ENCODE data around the gene AMN1.
"Not testable (repeated sequence)": the region's sequence is repeated elsewhere in the genome, so short reads cannot be mapped to it uniquely, and the experiment has no call there.

The AMN1 gene

DNA sequence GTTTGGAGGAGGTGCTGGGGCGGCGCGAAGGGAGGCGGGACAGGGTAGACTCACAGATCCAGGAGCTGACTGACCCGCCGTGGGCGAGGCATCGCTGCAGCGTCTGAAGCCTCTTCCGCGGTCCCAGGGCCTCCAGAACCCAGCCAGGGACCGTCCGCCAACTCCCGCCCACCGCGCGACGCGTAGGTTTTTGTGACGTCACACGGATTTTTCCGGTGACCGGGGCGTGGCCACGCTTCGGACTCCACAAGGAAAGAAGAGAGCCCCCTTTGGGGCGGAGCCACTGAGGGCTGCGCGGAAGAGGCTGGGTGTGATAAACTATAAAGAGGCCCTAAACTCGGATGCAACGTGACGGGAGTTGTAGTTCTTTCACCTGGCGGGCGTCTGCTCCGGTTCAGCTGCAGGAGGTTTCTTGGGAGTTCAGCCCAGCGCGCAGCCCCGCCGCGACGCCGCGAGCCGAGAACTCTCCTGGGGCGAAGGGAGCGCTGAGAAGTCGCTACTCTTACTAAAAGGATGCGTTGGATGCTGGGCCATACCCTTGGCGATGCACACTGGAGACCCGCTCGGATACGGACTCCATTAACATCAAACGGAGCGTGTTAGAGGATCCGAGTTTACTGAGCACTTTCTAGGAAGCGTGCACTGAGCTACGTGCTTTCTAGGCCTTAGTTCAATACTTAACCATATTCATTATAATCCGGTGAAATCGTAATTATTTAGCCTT is at the start of gene AMN1:
Gene AMN1, minus strand, starts transcription at position 105 of the 724 bp plus-strand sequence. Its CDS starts 13 bp downstream, at position 92.
- DNase-seq, result peak; percentile 93

DNA sequence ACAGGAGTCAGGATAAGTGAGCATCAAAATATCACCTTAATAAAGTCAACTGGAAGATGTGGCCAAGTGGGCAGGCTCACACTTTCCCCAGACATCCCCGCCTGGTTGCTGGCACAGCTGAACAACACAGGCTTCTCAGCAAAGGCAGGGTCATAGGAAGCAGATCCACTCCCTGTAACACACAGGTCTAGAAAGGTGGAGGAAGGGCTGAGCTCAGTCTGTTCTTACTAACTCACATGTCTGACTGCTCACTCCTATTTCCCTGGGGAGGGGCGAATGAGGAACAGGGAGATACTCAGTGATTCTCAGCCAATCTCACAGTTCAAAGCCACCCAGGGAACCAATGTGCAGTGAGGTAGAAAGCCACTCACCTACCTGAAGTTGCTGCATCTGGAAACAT is 45.0 kb upstream of the AMN1 start:
- DNase-seq, result no peak

DNA sequence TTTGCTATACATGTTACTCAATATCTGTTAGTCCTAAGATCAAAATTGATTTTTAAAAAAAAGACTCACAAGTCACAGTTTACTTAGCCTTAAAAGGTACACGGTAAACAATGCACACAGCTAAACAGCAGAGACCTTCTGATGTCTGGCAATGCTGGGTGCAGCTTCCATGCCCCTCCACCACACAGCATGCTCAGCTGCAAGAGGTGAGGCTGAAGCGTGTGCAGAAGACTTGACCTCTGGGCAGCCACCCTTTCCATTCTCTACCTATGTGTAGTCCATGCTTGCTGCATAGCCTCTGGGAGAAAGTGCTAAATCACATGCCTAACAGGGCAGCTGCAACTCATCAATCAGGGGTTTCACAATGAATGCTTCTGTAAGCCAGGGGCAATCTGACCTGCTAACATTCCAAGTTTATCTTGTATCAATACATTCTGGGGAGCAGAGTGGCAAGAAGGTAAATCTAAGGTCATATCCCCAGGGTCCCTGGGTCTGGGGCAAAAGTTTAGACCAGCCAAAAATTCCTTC is 44.5 kb upstream of the AMN1 start:
- DNase-seq, result no peak

DNA sequence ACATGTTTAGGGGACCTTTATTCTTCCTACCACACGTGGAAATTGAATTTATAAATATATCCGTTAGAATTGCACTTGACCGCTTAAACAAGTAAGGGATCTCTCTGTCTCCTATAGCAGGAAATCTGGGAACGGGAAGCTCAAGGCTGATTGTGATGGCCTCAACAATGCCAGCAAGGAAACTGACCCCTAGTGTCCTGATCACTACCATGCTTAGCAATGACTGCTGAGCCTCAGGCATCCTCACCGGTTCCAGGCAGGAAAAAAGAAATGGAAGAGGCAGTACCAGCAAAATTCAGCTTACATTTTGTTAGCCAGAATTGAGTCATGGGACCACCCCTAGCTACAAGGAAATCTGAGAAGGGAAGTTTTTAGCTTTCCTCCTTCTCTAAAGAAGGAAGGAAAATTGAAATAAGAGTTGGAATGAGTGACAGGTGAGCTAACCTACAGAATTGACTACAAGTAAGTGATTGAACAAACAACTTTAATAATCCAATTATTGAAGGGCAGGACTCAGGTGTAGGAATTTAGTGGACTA is 43.9 kb upstream of the AMN1 start:
- no peak for DNase-seq

DNA sequence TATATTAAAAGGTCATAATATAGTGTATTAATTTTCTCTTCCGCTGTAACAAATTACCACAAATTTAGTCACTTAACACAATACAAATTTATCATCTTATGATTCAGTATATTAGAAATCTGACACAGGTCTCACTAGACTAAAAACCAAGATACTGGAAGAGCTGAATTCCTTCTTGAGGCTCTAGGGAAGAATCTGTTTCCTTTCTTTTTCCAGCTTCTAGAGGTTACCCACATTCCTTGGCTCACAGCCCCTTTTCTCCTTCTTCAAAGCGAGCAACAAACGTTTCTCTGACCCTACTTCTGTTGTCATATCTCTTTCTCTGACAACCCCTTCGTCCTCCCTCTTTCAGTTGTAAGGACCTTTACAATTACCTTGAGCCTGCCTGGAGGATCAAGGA is 43.4 kb upstream of the AMN1 start:
- no peak for DNase-seq

DNA sequence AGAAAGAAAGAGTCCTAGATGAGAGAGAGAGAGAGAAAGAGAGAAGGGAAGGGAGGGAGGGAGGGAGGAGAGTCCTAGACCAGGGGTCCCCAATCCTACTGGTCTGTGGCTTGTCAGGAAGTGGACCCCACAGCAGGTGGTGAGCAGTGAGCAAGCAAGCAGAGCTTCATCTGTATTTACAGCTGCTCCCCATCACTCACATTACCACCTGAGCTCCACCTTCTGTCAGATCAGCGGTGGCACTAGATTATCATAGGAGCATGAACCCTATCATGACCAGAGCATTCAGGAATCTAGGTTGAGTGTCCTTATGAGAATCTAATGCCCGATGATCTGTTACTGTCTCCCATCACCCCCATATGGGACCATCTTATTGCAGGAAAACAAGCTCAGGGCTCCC is 39.2 kb upstream of the AMN1 start:
- no peak for DNase-seq

DNA sequence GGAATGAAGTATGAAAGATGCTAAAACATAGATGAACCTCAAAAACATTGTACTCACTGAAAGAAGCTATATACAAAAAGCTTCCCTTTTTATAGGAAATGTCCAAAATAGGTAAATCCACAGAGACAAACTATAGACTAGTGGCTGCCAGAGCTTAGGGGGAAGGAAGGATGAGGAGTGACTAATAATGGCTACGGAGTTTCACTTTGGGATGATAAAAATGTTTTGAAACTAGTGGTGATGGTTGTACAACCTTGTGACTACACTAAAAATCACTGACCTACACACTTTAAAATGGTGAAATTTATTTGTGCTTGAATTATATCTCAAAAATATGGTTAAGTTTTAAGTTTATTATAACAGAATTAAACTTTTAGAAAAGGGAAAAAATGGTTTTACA is 37.1 kb upstream of the AMN1 start:
- DNase-seq, result no peak

DNA sequence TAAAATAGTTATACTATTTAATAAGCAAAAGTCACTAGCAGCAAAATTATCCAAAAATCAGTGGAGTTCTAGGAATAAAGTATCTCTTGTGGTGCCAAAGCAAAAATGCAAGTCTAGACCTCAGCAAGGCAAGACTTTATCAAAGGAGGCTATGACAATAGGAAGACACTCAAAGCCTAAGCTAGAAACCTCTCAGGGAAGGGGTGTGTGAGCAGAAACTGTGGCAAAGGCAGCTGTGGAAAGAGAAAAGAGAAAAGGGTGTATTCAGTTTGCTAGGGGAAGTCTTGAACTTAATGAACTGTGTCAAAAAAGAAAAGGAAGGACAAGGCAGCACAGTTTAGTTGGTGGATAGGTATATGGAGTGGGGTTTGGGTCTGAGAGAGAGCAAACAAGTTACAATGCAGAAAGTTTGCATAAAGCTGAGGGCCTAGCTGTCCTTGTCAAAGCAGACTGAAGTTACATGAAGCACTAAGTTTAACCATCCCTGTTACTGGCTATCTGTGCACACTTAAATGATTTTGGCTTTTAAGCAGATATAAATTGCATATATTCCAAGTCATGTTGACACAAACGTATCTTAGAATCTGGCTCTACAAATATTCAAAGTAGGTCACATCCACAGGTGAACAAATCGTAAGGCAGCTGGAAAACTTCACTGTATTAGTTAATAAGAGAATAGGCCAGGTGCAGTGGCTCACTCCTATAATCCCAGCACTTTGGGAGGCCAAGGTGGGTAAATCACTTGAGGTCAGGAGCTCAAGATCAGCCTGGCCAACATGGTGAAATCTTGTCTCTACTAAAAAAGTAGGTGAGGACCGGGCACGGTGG is 31.0 kb upstream of the AMN1 start:
- no peak for DNase-seq

DNA sequence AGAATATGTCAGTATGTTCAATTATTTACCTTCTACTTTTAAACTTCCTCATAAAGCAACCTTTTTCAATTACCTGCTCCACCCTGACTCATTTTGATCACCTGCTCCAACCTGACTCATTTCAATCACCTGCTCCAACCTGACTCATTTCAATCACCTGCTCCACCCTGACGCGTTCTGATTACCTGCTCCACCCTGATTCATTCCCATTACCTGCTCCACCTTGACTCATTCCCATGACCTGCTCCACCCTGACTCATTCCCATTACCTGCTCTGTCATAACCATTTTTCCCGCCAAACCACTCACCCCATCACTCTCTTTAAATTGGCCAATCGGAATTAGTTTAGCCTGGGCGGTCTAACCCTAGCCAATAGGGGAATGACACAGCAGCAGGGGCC is 29.5 kb upstream of the AMN1 start:
- not testable (repeated sequence) for DNase-seq

DNA sequence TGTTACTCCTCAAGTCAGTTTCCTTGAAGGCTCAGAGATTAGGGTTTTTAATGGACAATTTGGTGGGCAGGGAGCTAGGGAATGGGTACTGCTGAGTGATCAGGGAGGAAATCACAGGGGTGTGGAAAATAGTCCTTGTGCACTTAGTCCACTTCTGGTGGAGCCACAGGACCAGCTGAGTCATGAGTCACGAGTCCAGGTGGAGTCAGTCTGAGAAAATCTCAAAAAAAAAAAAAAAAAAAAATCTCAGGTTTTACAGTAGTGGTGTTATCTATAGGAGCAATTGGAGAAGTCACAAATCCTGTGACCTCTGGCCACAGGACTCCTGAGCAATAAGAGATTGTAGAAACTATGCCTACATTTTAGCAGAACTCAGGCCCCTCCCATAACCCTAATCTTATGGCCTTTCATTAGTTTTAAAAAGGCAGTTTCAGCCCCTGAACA is 28.2 kb upstream of the AMN1 start:
- no peak for DNase-seq

DNA sequence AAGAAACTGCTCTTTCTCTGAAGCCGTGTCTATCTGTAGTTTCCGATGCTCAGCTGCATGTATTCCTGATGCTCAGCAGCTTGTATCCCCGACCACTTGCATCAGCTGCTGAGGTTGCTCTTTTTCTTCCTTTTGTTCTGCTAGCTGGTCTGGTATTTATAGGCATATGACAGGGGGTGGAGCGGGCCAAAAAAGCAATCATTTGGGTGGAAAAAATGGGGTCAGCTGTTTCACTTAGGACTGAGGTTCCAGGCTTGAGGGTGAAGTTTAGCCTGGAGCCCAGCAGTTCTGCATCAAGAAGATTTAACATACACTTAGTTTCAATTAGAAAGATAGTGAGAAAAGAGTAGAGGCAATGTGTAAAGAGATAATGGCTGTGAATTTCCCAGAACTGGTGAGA is 23.6 kb upstream of the AMN1 start:
- DNase-seq, result no peak

DNA sequence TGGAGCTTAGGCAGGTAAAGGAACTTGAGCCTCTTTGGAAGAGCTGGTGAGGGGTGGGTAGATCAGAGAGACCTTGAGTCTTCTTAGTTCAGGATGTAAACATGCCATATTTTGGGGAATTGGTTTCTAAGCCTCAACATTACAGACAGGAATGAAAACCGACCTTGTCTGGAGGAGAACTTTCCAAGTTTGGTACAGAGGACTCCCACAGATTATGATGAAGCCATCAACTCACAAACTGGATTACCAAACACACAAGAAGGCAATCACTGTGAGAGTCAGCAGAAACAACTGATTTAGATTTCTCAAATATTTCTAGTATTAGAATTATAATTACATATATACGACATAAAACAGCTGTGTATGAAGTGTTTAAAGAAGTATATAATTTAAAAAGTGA is 22.3 kb upstream of the AMN1 start:
- DNase-seq, result no peak

DNA sequence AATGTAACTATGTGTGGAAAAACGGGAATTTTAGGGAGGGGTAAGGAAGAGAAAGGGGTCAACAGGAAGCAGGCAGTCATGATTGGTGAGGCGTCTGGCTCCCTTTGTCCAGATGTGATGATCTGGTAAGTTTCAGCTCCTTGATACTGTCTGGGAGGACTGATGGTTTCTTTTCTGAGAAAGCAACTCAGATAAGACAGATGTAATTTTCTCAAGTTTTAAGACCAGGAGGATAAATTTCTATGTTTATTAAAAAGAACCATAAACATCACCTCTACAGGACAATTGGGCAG is 21.9 kb upstream of the AMN1 start:
- no peak for DNase-seq

DNA sequence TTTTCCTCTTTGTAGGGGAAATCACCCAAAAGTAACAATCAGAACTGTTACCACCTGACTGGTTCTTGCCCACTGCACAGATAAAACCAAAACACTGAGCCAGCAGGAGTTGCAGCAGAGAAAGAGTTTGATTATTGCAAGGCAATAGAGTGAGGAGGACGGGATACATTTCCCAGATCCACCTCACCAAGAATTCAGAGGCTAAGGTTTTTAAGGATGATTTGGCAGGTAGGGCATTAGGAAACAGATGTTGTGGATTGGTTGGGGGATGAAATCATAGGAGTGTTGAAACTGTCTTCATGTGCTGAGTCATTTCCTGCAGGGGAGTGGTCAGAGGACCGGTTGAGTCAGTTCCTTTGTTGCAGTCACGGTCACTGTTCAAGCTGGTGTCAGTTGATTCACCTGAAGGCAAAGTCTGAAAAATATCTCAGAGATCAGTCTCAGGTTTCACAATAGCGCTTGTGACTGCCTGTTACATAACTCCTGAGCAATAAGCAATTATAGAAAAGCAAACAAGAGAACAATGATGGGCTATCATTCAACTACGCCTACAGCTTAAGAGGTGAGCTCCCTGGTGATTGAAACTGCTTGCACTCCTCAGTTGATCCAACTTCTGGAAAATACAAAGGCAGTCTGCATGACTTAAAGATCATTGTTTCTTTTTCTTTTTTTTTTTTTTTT is 20.3 kb upstream of the AMN1 start:
- DNase-seq, result peak; percentile 60

DNA sequence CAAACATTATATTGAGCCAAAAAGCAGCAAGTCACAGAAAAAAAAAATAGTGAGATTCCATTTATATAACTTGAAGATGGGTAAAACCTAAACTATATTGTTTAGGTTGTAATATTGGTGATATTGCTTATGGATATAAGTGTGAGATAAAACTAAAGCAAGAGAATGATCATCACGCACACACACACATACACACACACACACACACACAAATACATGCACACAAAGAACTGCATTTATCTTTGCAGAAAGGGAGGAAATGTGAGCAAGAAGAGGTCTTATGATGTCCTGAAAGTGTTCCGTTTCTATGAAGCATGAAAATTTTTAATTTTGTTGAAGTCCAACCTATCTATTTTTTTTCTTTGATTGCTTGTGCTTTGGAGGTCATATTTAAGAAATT is 16.4 kb upstream of the AMN1 start:
- DNase-seq, result no peak

DNA sequence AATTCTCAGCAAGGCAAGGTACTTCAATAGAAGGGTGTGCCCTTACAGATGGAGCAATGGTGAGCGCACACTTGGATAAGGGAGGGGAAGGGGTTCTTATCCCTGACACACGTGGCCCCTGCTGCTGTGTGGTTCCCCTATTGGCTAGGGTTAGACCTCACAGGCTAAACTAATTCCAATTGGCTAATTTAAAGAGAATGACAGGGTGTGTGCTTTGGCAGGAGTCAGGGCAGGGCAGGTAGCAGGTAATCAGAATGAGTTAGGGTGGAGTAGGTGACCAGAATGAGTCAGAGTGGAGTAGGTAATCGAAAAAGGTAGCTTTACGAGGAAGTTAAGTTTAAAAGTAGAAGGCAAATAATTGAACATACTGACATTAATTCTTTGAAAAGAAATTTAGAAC is 15.5 kb upstream of the AMN1 start:
- DNase-seq, result not testable (repeated sequence)

DNA sequence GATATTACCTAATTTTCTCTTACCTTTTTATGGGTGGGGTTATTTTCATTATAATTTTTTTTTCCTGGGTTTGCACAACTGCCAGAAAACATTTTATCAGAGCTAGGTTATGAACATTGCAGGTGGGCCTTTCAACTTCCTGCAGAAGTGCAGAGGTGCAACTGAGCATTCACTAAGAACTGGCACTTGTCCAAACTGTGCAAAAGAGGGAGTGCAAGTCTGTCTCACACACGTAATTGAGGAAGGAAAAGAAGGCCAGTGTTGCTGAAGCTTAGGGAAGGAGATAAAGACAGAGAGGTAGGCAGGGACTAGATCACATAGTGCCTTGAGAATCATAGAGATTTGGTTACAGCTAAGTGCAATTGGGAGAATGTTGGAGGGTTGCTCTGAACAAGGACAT is 14.1 kb upstream of the AMN1 start:
- DNase-seq, result no peak

DNA sequence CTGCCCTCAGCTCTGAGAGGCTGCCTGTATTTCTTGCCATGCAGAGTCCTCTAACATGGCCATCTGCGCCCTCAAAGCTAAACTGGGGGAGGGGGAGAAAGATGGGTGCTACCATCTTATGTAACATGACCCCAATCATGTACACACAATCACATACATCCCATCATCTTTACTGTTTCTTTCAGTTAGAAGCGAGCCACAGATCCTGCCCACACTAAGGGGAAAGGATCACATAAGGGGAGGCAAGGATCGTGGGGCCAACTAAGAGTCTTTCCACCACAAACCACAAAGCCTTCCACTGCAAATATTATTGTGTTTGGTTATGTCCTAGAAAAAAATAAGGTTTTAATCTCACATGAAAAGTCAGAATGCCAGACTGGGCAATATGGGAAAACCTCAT is 11.8 kb upstream of the AMN1 start:
- no peak for DNase-seq

DNA sequence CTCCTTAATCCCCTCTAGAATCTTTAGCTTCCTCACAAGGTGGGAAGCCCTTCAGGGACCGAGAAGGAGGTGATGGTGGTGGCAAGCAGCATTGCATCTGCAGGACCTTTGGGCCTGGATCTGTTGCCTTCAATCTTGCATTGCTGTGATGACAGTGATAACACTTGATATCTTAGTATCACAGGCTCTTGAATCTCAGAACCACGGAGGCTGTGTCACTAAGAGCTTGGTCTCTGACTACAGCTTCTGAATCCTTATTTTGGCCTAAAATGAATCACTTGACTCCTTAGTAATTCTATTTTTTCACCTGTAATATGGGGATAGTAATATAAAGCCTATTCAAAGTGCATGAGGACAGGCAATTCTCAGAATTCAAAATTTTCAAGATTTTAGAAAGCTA is 8.9 kb upstream of the AMN1 start:
- DNase-seq, result no peak

DNA sequence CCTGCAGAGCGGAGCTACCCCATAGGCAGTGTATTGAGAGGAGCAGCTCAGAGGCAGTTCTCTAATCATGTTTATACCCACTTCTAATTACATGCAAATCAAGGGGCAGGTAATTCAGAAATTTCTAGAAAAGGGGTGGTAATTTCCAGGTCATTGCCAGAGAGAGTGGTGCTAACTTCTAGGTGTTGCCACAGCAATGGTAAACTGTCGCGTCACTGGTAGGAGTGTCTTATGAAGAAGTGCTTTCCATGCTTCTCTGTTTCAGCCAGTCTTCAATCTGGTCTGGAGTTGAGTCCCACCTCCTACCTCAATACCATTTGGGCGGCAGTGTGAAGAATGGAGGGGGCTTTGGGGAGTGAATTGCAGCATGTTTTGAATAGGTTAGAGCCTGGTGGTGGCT is 8.5 kb upstream of the AMN1 start:
- DNase-seq, result no peak

DNA sequence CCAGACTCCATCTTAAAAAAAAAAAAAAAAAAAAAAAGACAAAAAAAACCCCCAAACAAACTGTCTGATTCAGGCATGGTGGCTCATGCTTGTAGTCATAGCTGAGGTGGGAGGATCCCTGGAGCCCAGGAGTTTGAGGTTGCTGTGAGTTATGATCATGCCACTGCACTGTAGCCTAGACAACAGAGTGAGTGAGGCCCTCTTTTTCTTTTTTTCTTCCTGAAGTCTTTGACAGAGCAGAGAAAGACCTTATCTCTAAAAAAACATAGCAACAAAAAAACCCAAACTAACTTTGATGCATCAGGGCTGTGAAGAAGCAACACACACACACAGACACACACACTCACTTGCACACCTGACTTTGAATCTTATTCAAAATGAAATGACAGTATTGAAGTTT is 7.7 kb upstream of the AMN1 start:
- DNase-seq, result no peak

DNA sequence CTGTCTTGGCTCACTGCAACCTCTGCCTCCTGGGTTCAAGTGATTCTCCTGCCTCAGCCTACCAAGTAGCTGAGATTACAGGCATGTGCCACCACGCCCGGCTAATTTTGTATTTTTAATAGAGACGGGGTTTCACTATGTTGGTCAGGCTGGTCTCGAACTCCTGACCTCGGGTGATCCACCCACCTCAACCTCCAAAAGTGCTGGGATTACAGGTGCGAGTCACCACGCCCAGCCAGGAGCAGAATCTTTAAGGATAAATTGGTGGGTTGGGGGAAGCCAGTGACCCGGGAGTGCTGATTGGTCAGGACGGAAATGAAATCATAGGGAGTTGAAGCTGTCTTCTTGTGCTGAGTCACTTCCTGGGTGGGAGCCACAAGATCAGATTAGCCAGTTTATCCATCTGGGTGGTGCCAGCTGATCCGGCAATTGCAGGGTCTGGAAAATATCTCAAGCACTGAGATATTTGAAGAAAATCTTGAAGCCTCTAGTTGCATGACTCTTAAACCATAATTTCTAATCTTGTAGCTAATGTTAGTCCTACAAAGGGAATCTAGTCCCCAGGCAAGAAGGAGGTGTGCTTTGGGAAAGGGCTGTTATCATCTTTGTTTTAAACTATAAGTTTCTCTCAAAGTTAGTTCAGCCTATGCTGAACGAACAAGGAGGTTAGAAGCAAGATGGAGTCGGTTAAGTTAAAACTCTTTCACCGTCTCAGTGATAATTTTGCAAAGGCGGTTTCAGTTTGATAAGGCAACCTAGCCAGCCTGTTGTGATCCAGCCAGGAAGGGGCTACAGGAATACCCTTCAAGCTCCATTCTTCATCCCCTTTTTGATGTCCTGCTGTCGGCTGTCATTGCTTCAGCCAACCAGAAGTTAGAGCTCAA is 5.0 kb upstream of the AMN1 start:
- DNase-seq, result not testable (repeated sequence)
